Esophagus squamous epithelium (tissue), 5 donors: ENCODE results near the gene C1QTNF6. TPM values are rescaled to one million over a fixed set of nuclear protein-coding genes. Genes with fewer than 3 reads are reported as not detected.

Experiments used
- DNase-seq: peaks from one replicate; lab custom pipeline; 2025; lab: John Stamatoyannopoulos, UW
- H3K27ac ChIP-seq, 4 donors: fragments of 200-600 bp; sonication (generic); one replicate each; pipeline ENCODE4 v1.5.1; 2016 to 2019; ENCODE audit warnings: mild to moderate bottlenecking in 1 of 4
- H3K27me3 ChIP-seq, 4 donors: fragments of 200-600 bp; sonication (generic); 1 replicate in 3 of 4; 2 replicates in 1 of 4; pipeline versions ENCODE4 v1.5.1 to v1.6.0; 2017 to 2021; ENCODE audit warnings: antibody characterized with exemption in 1 of 4
- H3K36me3 ChIP-seq, 3 donors: fragments of 200-600 bp; sonication (generic); one replicate each; pipeline ENCODE4 v1.5.1; 2016 to 2019
- H3K4me1 ChIP-seq, 3 donors: fragments of 200-600 bp; sonication (generic); one replicate each; pipeline ENCODE4 v1.5.1; 2017 to 2019
- H3K4me3 ChIP-seq, 4 donors: fragments of 200-600 bp; sonication (generic); 1 replicate in 3 of 4; 2 replicates in 1 of 4; pipeline ENCODE4 v1.5.1; 2016 to 2019; ENCODE audit warnings: mild to moderate bottlenecking in 2 of 4, moderate library complexity in 1 of 4
- H3K9me3 ChIP-seq, 3 donors: fragments of 200-600 bp; sonication (generic); one replicate each; pipeline ENCODE4 v1.5.1; 2016 to 2019
- CTCF ChIP-seq, 6 experiments: fragments of 450-650 bp in 4 of 6; fragments of 200-600 bp in 2 of 6; sonication (generic) in 2 of 6; IDR thresholded peaks; one replicate each; pipeline ENCODE4 v1.5.1; 2016 to 2019; ENCODE audit warnings: antibody characterized with exemption in 6 of 6, mild to moderate bottlenecking in 4 of 6, moderate library complexity in 4 of 6
- POLR2A ChIP-seq, 4 donors: fragments of 450-650 bp; IDR thresholded peaks; one replicate each; pipeline ENCODE4 v1.6.1; 2017; ENCODE audit warnings: antibody characterized with exemption in 4 of 4, mild to moderate bottlenecking in 4 of 4, moderate library complexity in 3 of 4
- WGBS, 2 donors: methylation state at CpG; one replicate each; pipeline ENCODE4 v1.1.5; 2018; 5-methylcytosine and 5-hydroxymethylcytosine counted together
- intact Hi-C: fragments of 100-400 bp; cut with DNase I; formaldehyde crosslinking; loops from one replicate; pipeline ENCODE4 v1.15.0; 2022
- total RNA-seq, 4 donors: library from RNA; depleted of rRNA; stranded (reverse); fragments of >200 nt; gene quantifications; one replicate each; pipeline ENCODE4 v1.1.0, GENCODE V29; 2016
- donor health status: DM: yes; HTN: yes; CAD: no.

Gene C1QTNF6
- total RNA-seq, 4 donors from 2014 or later: 1.1 to 1.7 (median 1.4) TPM

- H3K4me1 ChIP-seq: peaks cover 0 to 29% (median 3%) of the 10 kb centered on the region in 3 donors
- intact Hi-C loops: no loop called here
- no peak for DNase-seq
- H3K9me3 ChIP-seq: no peaks in the 10 kb centered on the region
- no peak overlapping the region for H3K27ac ChIP-seq
- H3K36me3 ChIP-seq: no peaks in the 10 kb centered on the region
- peaks cover 0 to 20% (median 0%) of the 10 kb centered on the region in 4 donors for H3K27me3 ChIP-seq
- H3K4me3 ChIP-seq: no peak overlapping the region
- 90 to 91% methylated on average over 2 to 5 of the region's 16 CpGs for WGBS, 2 donors
- no peak for TF ChIP-seq POLR2A (IDR thresholded peaks at IDR 0.05)
- TF ChIP-seq CTCF (IDR thresholded peaks at IDR 0.05): no peak
Measured at GRCh38 chr22:37140686-37141323, 47.2 kb downstream of the C1QTNF6 start.

GRCh38 chr22:37139762-37140161 is 48.3 kb downstream of the C1QTNF6 start:
- 58 to 60% methylated on average over 1 to 6 of the region's 7 CpGs for WGBS, 2 donors
- no peak overlapping the region for H3K27ac ChIP-seq
- peaks cover 0 to 10% (median 0%) of the 10 kb centered on the region in 4 donors for H3K27me3 ChIP-seq
- no peak overlapping the region for H3K4me3 ChIP-seq
- intact Hi-C loops: no loop called here
- TF ChIP-seq POLR2A (IDR thresholded peaks at IDR 0.05) (no peak), CTCF (IDR thresholded peaks at IDR 0.05) (no peak)
- DNase-seq: no peak
- no peaks in the 10 kb centered on the region for H3K9me3 ChIP-seq
- H3K36me3 ChIP-seq: no peaks in the 10 kb centered on the region
- peaks cover 0 to 19% (median 0%) of the 10 kb centered on the region in 3 donors for H3K4me1 ChIP-seq

- peaks cover 0 to 13% (median 0%) of the 10 kb centered on the region in 3 donors for H3K4me1 ChIP-seq
- no peak for DNase-seq
- TF ChIP-seq CTCF (IDR thresholded peaks at IDR 0.05) (no peak), POLR2A (IDR thresholded peaks at IDR 0.05) (no peak)
- WGBS, 2 donors: 48 to 56% methylated on average over 15 to 16 of the region's 16 CpGs
- no peaks in the 10 kb centered on the region for H3K36me3 ChIP-seq
- peaks cover 0 to 3% (median 0%) of the 10 kb centered on the region in 4 donors for H3K27me3 ChIP-seq
- no peaks in the 10 kb centered on the region for H3K9me3 ChIP-seq
- no peak overlapping the region for H3K4me3 ChIP-seq
- intact Hi-C loops: no loop called here
- no peak overlapping the region for H3K27ac ChIP-seq
Measured at GRCh38 chr22:37138849-37139561, 49.0 kb downstream of the C1QTNF6 start.

DNA sequence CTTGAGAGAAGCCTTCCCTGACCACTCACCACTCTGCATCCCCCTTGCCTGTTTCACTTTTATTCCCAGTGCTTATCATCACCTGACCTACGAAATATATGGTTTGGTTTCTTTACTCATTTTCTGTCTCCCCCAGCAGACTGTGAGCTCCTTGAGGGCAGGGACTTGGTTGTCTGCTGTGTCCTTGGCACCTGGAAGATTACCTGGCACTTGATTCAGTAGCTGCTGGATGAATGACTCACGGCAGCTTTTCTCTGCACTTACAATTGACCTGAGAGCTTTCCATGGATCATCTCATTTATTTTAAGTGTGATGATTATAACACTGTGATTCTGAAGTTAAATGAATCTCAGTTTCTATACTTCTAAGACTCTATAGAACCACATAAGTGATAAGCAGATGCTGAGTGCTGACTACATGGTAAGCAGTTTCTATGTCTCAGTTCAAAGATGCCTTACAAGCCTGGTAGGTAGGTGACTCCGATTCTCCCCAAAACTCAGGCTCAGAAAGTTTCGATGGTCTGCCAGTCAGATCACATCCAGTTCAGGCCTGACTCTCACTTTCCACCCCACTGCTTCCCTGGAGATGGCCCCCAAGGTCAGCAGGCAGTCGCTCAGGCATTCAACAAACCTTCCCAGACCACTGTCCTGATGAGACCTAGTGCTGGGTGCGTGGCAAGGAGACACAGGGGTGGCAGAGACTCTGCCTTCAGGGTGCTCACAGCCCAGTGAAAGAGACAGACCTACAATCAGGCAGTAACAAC is 50.0 kb downstream of the C1QTNF6 start:
- Histone ChIP-seq H3K36me3 (no peaks in the 10 kb centered on the region), H3K4me3 (no peak overlapping the region), H3K27me3 (peaks cover 0 to 3% (median 0%) of the 10 kb centered on the region in 4 donors), H3K27ac (no peak overlapping the region), H3K9me3 (no peaks in the 10 kb centered on the region), H3K4me1 (peaks cover 0 to 4% (median 0%) of the 10 kb centered on the region in 3 donors)
- no peak for TF ChIP-seq POLR2A (IDR thresholded peaks at IDR 0.05)
- no peak for TF ChIP-seq CTCF (IDR thresholded peaks at IDR 0.05)
- WGBS, 2 donors: 63 to 67% methylated on average over 5 of the region's 6 CpGs
- intact Hi-C loops: no loop called here
- no peak for DNase-seq
